GDM1 (cell line): ENCODE measurements around the gene CREB1.
A peak's percentile ranks its signal among the peaks of the same experiment; 100 is the strongest.
"Not testable (repeated sequence)": the region's sequence is repeated elsewhere in the genome, so short reads cannot be mapped to it uniquely, and the experiment has no call there.

Experiments used
- DNase-seq: peaks from one replicate; lab custom pipeline; 2025; lab: John Stamatoyannopoulos, UW

Gene CREB1

DNA sequence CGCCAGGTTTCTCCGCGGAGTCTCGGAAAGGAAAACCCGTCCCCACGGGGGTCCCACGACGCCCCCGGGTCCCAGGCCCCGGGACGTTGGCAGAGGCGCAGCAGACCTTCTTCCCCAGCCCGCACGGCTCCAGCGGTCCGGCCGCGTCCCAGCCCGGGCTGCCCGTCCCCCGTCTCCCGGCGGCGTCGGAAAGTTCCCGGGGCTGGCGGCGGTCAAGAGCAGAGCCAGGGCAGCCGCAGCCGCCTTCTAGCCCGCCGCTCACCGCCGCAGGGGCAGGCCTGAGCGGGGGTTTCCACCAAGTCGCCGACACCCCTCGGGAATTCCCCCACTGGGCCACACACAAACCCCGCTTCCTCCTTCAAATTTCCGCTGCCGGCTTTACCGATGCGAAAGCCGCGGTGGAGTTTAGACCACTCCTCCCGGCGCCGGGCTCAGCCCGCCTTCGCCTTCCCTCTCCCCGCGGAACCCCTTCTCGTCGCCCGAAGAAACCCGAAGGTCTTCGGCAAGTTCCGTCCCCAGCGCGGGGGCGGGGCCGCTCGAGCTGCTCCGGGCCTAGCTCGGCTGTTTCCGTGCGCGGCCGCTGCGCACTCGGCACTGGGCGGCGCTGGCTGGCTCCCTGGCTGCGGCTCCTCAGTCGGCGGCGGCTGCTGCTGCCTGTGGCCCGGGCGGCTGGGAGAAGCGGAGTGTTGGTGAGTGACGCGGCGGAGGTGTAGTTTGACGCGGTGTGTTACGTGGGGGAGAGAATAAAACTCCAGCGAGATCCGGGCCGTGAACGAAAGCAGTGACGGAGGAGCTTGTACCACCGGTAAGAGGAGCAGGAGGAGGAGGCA, at the start of gene CREB1:
Gene CREB1, plus strand, starts transcription at position 633 of the 830 bp plus-strand sequence. CDS start 25,674 bp downstream, outside the sequence.
- DNase-seq, result peak; percentile 99

DNA sequence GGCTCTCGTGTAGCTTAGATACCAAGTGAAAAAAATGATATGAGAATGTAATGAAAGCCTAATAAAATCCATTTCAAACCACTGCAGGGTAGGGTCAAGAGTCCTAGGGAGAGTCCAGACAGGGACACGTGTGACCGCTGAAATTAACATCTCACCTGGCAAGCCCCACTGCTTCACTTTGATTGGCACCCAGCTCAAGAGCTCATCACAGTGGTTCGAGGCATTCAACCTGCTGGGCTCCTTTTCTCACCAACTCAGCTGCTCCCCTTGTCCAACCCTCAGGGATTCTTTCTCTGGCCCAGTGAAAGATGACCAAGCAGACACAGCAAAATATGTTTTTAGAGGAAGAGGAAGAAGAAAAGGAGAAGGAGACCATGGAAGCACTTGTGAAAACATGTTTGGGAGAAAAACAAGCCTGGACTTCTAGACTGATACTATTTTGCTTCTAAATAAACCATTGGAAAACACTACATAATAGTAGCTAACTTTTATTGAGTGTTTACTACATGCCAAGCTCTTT, 49.2 kb upstream of the CREB1 start:
- no peak for DNase-seq

DNA sequence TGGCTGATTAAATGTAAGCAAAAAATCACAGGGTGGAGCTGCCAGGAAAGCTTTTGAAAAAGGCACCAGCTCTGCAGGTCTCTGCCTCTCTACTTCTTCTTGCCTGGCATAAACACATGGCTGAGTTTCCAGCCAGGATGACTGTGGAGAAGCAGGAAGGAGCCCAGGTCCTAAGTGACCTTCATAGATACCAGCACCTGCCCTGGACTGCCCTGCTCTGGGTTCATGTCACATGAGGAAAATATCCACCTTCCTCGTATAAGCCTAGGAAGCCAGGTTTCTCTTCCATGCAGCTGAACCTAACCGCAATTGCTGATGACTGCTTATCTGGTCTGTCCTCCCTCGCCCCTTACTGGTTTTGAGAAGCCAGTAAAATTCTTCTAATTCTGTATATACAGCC, 47.8 kb upstream of the CREB1 start:
- DNase-seq, result no peak

GRCh38 chr2:207482630-207483029, 47.1 kb upstream of the CREB1 start:
- no peak for DNase-seq

DNA sequence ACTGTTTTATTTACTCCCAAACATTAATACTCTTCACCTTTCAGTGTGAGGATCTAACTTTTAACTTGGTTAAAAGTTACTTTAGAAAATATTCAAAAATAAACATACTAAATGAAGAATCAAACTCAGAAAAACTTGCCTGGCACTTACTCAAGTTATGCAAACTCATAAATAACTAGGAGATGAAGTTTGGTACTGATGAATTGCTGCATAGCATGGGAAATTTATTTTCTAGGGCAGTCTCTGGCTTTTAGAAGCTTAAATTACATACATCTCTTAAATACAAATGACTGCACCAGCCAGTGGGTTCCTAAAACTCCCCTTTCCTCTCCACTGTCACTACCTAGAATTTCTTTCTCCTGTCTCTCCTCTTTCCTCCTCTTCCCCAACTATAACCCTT, 46.7 kb upstream of the CREB1 start:
- DNase-seq, result no peak

DNA sequence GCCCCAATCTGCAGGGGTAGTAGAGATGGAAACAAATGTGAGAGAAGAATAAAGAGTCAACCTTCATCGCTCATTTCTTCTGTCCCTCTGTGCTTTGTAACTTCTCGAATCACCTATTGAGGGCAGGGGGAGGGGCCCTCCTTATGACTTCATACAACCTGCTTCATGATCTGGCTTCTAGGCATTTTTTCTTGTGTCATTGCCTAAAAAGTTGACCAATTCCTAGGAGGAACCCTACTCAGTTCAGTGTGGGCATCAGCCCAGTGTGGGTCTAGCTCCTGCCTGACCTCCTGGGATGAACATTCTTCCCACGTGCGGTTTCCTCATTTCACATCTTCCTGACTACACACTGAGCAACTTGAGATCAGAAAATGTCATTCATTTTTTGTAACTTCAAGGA, 46.3 kb upstream of the CREB1 start:
- DNase-seq, result no peak

DNA sequence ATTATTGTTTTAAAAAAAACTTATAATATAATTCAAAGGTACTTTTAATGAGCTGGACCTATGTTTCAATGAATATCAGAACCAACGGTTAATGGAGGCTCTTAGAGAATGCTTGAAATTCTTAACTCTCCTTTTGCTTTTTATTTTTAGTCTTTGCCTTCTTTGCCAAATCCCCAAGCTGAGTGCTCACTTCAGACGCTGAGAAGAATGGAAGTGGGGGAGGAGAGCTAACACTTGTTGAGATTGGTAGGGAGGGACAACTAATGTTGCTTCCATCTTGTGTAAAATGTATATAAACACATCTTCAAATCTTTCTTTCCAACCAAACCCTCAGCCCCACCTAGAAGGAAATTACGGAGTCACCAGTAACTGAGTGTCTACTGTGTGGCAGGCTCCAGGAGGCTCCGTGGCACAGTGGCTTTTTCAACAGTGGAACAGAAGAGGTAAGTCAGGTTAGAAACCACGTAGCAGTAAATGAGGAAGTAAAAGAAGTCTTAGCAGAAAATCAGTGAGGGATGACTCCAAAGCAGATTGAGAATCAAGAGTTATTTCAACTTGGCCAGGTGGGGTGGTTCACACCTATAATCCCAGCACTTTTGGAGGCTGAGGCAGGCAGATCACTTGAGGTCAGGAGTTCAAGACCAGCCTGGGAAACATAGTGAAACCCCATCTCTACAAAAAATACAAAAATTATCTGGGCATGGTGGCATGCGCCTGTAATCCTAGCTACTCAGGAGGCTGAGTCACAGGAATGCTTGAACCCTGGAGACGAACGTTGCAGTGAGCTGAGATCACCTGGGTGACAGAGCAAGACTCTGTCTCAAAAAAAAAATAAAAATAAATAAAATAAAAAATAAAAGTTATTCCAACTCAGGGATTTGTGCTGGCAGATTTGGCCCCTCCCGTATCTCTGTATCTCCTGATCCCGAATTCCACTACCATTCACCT, 45.0 kb upstream of the CREB1 start:
- DNase-seq, result no peak

- no peak for DNase-seq
Measured at GRCh38 chr2:207487650-207488311, 42.0 kb upstream of the CREB1 start.

GRCh38 chr2:207489251-207489650, 40.5 kb upstream of the CREB1 start:
- DNase-seq, result no peak

DNA sequence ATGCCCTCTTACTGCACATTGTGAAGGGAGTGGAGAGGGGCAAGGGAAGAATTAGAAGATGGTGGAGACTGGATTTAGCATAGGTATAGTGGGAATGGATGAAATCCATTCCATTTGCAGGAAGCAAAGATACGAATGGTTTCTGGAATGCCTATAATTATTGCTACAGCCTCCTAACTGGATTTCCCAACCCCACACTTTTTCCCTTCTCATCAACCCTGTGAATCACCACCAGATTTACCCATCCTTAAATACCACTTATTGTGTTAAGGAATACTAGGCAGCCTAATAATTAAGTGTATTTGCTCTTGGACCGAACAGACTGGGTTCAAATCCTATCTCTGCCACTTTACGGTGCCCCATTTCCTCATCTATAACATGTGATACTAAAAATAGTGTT, 39.3 kb upstream of the CREB1 start:
- DNase-seq, result no peak

DNA sequence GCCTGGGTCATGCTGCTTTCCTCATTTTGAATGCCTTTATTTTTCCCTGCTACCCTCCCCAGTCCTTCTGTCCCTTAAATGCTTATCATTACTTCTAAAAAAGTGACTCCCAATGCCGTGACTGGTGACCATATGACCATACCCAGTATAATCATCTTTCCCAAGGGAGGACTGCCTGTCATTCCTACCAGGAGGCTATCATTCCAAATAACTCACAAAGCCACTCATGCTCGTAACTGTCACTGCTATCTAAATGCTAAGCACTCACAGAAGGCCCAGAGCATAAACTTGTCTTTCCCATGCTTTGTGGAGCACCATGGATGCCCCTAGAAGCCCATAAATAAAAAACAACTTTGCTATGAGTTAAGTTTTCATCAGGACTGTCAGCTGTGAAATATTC, 38.7 kb upstream of the CREB1 start:
- DNase-seq, result no peak

DNA sequence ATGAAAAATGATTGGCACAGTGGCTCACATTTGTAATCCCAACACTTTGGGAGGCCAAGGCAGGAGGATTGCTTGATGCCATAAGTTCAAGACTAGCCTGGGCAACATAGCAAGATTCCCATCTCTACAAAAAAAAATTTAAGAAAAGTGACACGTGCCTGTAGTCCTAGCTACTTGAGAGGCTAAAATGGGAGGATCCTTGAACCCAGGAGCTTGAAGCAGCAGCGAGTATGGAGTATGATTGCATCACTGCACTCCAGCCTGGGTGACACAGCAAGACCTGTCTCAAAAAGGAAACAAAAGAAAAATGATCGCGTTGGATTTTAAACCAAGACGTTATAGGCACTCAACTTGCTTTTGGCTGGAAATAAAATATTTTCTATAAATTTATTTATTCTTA, 37.8 kb upstream of the CREB1 start:
- no peak for DNase-seq

- DNase-seq, result no peak
Measured at GRCh38 chr2:207492461-207492860, 37.3 kb upstream of the CREB1 start.

DNA sequence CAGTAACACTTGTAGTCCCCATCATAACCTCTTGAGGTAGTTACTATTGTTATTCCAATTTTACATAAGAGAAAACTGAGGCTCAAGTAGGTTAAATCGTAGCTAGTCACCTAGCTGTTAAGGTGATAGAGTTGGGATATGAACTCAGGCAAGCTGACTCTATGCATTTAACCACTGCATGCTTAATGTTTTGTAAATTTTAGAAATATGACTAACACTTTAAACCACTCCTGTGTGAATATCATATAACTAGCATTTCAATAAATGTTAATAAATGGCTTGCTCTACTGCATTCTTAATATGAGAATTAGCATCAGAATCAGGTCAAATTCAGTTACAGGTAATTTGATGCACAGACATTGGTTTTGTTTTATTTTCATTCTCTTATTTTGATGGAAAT, 35.6 kb upstream of the CREB1 start:
- no peak for DNase-seq

- not testable (repeated sequence) for DNase-seq
Measured at GRCh38 chr2:207496936-207497335, 32.8 kb upstream of the CREB1 start.

- DNase-seq, result no peak
Measured at GRCh38 chr2:207497596-207497995, 32.2 kb upstream of the CREB1 start.

GRCh38 chr2:207498427-207498826, 31.3 kb upstream of the CREB1 start:
- no peak for DNase-seq

GRCh38 chr2:207499114-207499513, 30.6 kb upstream of the CREB1 start:
- no peak for DNase-seq

- no peak for DNase-seq
Measured at GRCh38 chr2:207501802-207502576, 27.8 kb upstream of the CREB1 start.

DNA sequence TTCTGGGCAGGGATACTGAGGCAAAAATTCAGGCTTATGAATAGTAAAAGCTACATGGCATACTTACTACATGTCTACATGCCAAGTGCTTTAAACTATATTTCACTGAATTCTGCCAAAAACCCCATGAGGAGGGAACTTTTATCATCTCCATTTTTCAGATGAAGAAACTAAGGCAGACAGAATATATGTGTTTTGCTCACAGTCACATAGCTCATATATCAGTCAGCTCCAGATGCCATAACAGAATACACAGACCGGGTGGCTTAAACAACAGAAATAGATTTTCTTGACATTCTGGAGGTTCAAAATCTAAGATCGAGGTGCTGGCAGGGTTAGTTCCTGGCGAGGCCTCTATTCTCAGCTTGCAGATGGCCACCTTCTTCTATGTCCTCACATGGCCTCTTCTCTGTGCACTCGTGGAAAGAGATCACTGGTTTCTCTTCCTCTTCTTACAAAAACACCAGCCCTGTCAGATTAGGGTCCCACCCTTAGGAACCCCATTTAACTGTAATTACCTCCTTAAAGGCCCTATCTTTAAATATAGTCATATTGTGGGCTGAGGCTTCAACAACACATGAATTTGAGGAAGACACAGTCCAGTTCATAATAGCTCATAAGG, 27.1 kb upstream of the CREB1 start:
- DNase-seq, result no peak

GRCh38 chr2:207503234-207503633, 26.5 kb upstream of the CREB1 start:
- DNase-seq, result no peak
